Measurements from ENCODE around the gene PNPLA6. TPM values are rescaled to one million over a fixed set of nuclear protein-coding genes. Genes with fewer than 3 reads are reported as not detected.

Gene PNPLA6
- total RNA-seq, 1 donor from 2014 or later = 52.7 TPM

GRCh38 chr19:7541828-7542443 lies 6.4 kb downstream of the PNPLA6 start:
- Histone ChIP-seq H3K4me1 (ENCODE audit: control insufficient read depth in 3 of 3, insufficient read depth in 3 of 3, low read length in 3 of 3) (no peaks in the 10 kb centered on the region), H3K4me3 (ENCODE audit: low read length in 3 of 3) (no peak overlapping the region), H3K9ac (ENCODE audit: low read depth in 1 of 3, low read length in 3 of 3) (no peak overlapping the region), H3K36me3 (ENCODE audit: control insufficient read depth in 3 of 3, insufficient read depth in 3 of 3, low read length in 3 of 3) (peaks cover 28 to 44% (median 42%) of the 10 kb centered on the region in 3 donors), H3K9me3 (ENCODE audit: control insufficient read depth in 3 of 3, low read length in 3 of 3) (no peaks in the 10 kb centered on the region), H3K27me3 (ENCODE audit: control insufficient read depth in 3 of 3, insufficient read depth in 3 of 3, low read length in 3 of 3) (no peaks in the 10 kb centered on the region), H3K27ac (ENCODE audit: low read depth, low read length) (no peak overlapping the region)

GRCh38 chr19:7542556-7543348 lies 7.2 kb downstream of the PNPLA6 start:
- Histone ChIP-seq H3K9ac (ENCODE audit: low read depth in 1 of 3, low read length in 3 of 3) (no peak overlapping the region), H3K4me3 (ENCODE audit: low read length in 3 of 3) (no peak overlapping the region), H3K4me1 (ENCODE audit: control insufficient read depth in 3 of 3, insufficient read depth in 3 of 3, low read length in 3 of 3) (no peaks in the 10 kb centered on the region), H3K27me3 (ENCODE audit: control insufficient read depth in 3 of 3, insufficient read depth in 3 of 3, low read length in 3 of 3) (no peaks in the 10 kb centered on the region), H3K27ac (ENCODE audit: low read depth, low read length) (no peak overlapping the region), H3K9me3 (ENCODE audit: control insufficient read depth in 3 of 3, low read length in 3 of 3) (no peaks in the 10 kb centered on the region), H3K36me3 (ENCODE audit: control insufficient read depth in 3 of 3, insufficient read depth in 3 of 3, low read length in 3 of 3) (peaks cover 28 to 40% (median 37%) of the 10 kb centered on the region in 3 donors)

- no peaks in the 10 kb centered on the region for H3K4me1 ChIP-seq (ENCODE audit: control insufficient read depth in 3 of 3, insufficient read depth in 3 of 3, low read length in 3 of 3)
- H3K27me3 ChIP-seq (ENCODE audit: control insufficient read depth in 3 of 3, insufficient read depth in 3 of 3, low read length in 3 of 3) = no peaks in the 10 kb centered on the region
- H3K27ac ChIP-seq (ENCODE audit: low read depth, low read length) = peak overlapping the region; percentile 36
- H3K4me3 ChIP-seq (ENCODE audit: low read length in 3 of 3) = no peak overlapping the region
- no peaks in the 10 kb centered on the region for H3K9me3 ChIP-seq (ENCODE audit: control insufficient read depth in 3 of 3, low read length in 3 of 3)
- H3K9ac ChIP-seq (ENCODE audit: low read depth in 1 of 3, low read length in 3 of 3) = no peak overlapping the region
- H3K36me3 ChIP-seq (ENCODE audit: control insufficient read depth in 3 of 3, insufficient read depth in 3 of 3, low read length in 3 of 3) = peaks cover 25 to 32% (median 32%) of the 10 kb centered on the region in 3 donors
Measured at GRCh38 chr19:7544626-7545025, 9.1 kb downstream of the PNPLA6 start.

GRCh38 chr19:7545300-7545699 lies 9.8 kb downstream of the PNPLA6 start:
- no peaks in the 10 kb centered on the region for H3K27me3 ChIP-seq (ENCODE audit: control insufficient read depth in 3 of 3, insufficient read depth in 3 of 3, low read length in 3 of 3)
- peaks cover 22 to 29% (median 28%) of the 10 kb centered on the region in 3 donors for H3K36me3 ChIP-seq (ENCODE audit: control insufficient read depth in 3 of 3, insufficient read depth in 3 of 3, low read length in 3 of 3)
- H3K9me3 ChIP-seq (ENCODE audit: control insufficient read depth in 3 of 3, low read length in 3 of 3) = no peaks in the 10 kb centered on the region
- no peak overlapping the region for H3K9ac ChIP-seq (ENCODE audit: low read depth in 1 of 3, low read length in 3 of 3)
- H3K4me1 ChIP-seq (ENCODE audit: control insufficient read depth in 3 of 3, insufficient read depth in 3 of 3, low read length in 3 of 3) = no peaks in the 10 kb centered on the region
- no peak overlapping the region for H3K27ac ChIP-seq (ENCODE audit: low read depth, low read length)
- H3K4me3 ChIP-seq (ENCODE audit: low read length in 3 of 3) = no peak overlapping the region

- Histone ChIP-seq H3K4me1 (ENCODE audit: control insufficient read depth in 3 of 3, insufficient read depth in 3 of 3, low read length in 3 of 3) (no peaks in the 10 kb centered on the region), H3K9ac (ENCODE audit: low read depth in 1 of 3, low read length in 3 of 3) (no peak overlapping the region), H3K27me3 (ENCODE audit: control insufficient read depth in 3 of 3, insufficient read depth in 3 of 3, low read length in 3 of 3) (no peaks in the 10 kb centered on the region), H3K36me3 (ENCODE audit: control insufficient read depth in 3 of 3, insufficient read depth in 3 of 3, low read length in 3 of 3) (peaks cover 22 to 28% (median 25%) of the 10 kb centered on the region in 3 donors), H3K4me3 (ENCODE audit: low read length in 3 of 3) (no peak overlapping the region), H3K27ac (ENCODE audit: low read depth, low read length) (no peak overlapping the region), H3K9me3 (ENCODE audit: control insufficient read depth in 3 of 3, low read length in 3 of 3) (no peaks in the 10 kb centered on the region)
Measured at GRCh38 chr19:7545904-7546303, 10.4 kb downstream of the PNPLA6 start.

- Histone ChIP-seq H3K4me1 (ENCODE audit: control insufficient read depth in 3 of 3, insufficient read depth in 3 of 3, low read length in 3 of 3) (peaks cover 0 to 5% (median 3%) of the 10 kb centered on the region in 3 donors), H3K9me3 (ENCODE audit: control insufficient read depth in 3 of 3, low read length in 3 of 3) (no peaks in the 10 kb centered on the region), H3K9ac (ENCODE audit: low read depth in 1 of 3, low read length in 3 of 3) (no peak overlapping the region), H3K4me3 (ENCODE audit: low read length in 3 of 3) (no peak overlapping the region), H3K36me3 (ENCODE audit: control insufficient read depth in 3 of 3, insufficient read depth in 3 of 3, low read length in 3 of 3) (peaks cover 18 to 23% (median 21%) of the 10 kb centered on the region in 3 donors), H3K27me3 (ENCODE audit: control insufficient read depth in 3 of 3, insufficient read depth in 3 of 3, low read length in 3 of 3) (no peaks in the 10 kb centered on the region), H3K27ac (ENCODE audit: low read depth, low read length) (no peak overlapping the region)
Measured at GRCh38 chr19:7547159-7547558, 11.6 kb downstream of the PNPLA6 start.

GRCh38 chr19:7549429-7550148 lies 14.1 kb downstream of the PNPLA6 start:
- H3K9me3 ChIP-seq (ENCODE audit: control insufficient read depth in 3 of 3, low read length in 3 of 3) = no peaks in the 10 kb centered on the region
- no peak overlapping the region for H3K4me3 ChIP-seq (ENCODE audit: low read length in 3 of 3)
- no peaks in the 10 kb centered on the region for H3K27me3 ChIP-seq (ENCODE audit: control insufficient read depth in 3 of 3, insufficient read depth in 3 of 3, low read length in 3 of 3)
- peaks cover 0 to 5% (median 3%) of the 10 kb centered on the region in 3 donors for H3K4me1 ChIP-seq (ENCODE audit: control insufficient read depth in 3 of 3, insufficient read depth in 3 of 3, low read length in 3 of 3)
- H3K9ac ChIP-seq (ENCODE audit: low read depth in 1 of 3, low read length in 3 of 3) = no peak overlapping the region
- H3K27ac ChIP-seq (ENCODE audit: low read depth, low read length) = no peak overlapping the region
- H3K36me3 ChIP-seq (ENCODE audit: control insufficient read depth in 3 of 3, insufficient read depth in 3 of 3, low read length in 3 of 3) = peaks cover 10 to 16% (median 15%) of the 10 kb centered on the region in 3 donors

GRCh38 chr19:7550169-7550770 lies 14.8 kb downstream of the PNPLA6 start:
- H3K4me1 ChIP-seq (ENCODE audit: control insufficient read depth in 3 of 3, insufficient read depth in 3 of 3, low read length in 3 of 3) = peaks cover 0 to 5% (median 3%) of the 10 kb centered on the region in 3 donors
- no peaks in the 10 kb centered on the region for H3K27me3 ChIP-seq (ENCODE audit: control insufficient read depth in 3 of 3, insufficient read depth in 3 of 3, low read length in 3 of 3)
- no peak overlapping the region for H3K9ac ChIP-seq (ENCODE audit: low read depth in 1 of 3, low read length in 3 of 3)
- H3K9me3 ChIP-seq (ENCODE audit: control insufficient read depth in 3 of 3, low read length in 3 of 3) = no peaks in the 10 kb centered on the region
- H3K27ac ChIP-seq (ENCODE audit: low read depth, low read length) = no peak overlapping the region
- peaks cover 13 to 18% (median 17%) of the 10 kb centered on the region in 3 donors for H3K36me3 ChIP-seq (ENCODE audit: control insufficient read depth in 3 of 3, insufficient read depth in 3 of 3, low read length in 3 of 3)
- H3K4me3 ChIP-seq (ENCODE audit: low read length in 3 of 3) = peak overlapping the region in 1 of 3 donors; percentile 14

GRCh38 chr19:7550987-7551761 lies 15.7 kb downstream of the PNPLA6 start:
- H3K27me3 ChIP-seq (ENCODE audit: control insufficient read depth in 3 of 3, insufficient read depth in 3 of 3, low read length in 3 of 3) = no peaks in the 10 kb centered on the region
- no peaks in the 10 kb centered on the region for H3K9me3 ChIP-seq (ENCODE audit: control insufficient read depth in 3 of 3, low read length in 3 of 3)
- H3K4me1 ChIP-seq (ENCODE audit: control insufficient read depth in 3 of 3, insufficient read depth in 3 of 3, low read length in 3 of 3) = peaks cover 0 to 5% (median 3%) of the 10 kb centered on the region in 3 donors
- H3K9ac ChIP-seq (ENCODE audit: low read depth in 1 of 3, low read length in 3 of 3) = no peak overlapping the region
- H3K4me3 ChIP-seq (ENCODE audit: low read length in 3 of 3) = peak overlapping the region; percentile 43 to 65 (median 64)
- H3K27ac ChIP-seq (ENCODE audit: low read depth, low read length) = peak overlapping the region; percentile 30
- H3K36me3 ChIP-seq (ENCODE audit: control insufficient read depth in 3 of 3, insufficient read depth in 3 of 3, low read length in 3 of 3) = peaks cover 13 to 22% (median 21%) of the 10 kb centered on the region in 3 donors

Measured in skeletal muscle tissue (tissue), 4 donors.